NCI-H1694 (cell line): ENCODE data around the gene OGFOD3.
"Not testable (repeated sequence)": the region's sequence is repeated elsewhere in the genome, so short reads cannot be mapped to it uniquely, and the experiment has no call there.

ENCODE experiments used
- DNase-seq: peaks from one replicate; lab custom pipeline; 2025; lab: John Stamatoyannopoulos, UW

The OGFOD3 gene

DNA sequence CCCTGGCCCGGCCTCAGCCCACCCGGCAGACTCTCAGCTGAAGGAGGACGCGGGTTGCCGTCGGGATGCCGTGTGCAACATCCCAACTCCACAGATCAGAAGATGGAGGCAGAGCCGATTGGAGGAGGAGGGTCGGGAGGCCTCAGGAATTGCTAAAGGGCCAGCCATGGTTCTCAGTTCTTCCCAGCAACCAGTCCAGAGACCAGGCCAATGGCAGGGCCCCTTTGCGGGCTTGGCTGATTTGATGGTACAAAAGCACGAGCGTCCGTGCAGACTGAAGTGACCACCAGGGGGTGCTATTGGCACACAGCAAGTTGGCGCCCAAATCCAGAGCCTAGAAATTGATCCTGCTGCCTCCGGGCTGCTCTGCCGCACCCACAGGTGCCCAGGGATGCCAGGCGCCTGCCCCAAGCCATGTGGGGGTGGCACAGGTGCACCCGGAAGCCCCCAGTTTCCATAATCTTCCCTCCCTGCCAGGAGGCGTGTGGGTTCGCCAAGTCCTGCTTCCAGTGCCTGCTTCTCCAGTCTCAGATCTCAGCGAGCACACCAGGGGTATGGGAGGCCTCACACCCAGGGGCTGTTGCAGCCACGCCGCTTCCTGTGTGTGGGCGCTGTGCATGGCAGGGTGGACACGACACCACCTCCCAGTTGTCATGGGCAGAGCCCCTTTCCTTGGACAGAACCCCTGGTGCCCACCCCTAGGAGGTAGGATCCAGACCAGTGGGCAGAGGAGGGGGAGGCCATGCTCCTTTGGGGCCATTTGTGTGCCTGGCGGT is 66.5 kb downstream of the OGFOD3 start:
- peak; percentile 96 for DNase-seq

- no peak for DNase-seq
Observed at GRCh38 chr17:82351254-82351712, 67.1 kb downstream of the OGFOD3 start.

- DNase-seq = no peak
Observed at GRCh38 chr17:82350182-82351030, 68.0 kb downstream of the OGFOD3 start.

DNA sequence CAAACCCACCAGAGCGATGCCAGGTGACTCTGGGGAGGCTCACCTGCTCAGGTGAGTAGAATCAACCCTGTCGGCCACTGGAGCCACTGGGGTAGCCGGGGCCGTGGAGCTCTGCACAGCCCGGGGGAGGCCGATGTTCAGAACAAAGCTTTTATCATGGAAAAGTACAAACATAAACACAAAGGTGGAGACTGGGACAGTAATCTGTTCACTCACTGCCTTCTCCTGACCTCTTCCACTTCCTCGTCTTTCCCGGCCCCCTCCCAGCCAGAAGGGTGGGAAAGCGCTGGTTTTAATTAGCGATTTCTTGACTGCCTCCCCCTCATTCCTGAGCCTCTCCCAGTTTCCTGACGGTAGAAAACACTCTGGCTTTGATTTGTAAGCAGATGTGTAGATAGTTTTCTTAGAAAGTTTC is 69.1 kb downstream of the OGFOD3 start:
- DNase-seq = no peak

DNA sequence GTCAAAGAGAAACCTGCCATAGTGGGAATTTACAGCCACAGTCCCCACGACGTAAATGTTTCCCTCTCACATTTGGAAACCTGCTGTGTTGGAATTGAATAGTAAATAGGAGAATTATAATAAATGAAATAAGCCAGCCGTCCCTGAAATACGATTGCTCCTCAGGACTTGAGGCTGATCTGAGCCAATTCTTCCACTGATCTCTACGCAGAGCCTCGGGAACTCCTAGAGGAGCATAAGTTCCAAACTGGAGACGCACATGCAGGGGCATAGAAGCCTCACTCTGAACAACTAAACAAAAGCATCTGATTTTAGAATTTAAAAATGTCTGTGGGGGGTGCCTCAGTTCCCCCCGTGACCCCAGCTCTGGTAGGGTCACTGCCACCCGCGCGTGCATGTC is 69.5 kb downstream of the OGFOD3 start:
- DNase-seq = no peak

- DNase-seq = no peak
Observed at GRCh38 chr17:82348434-82348833, 70.0 kb downstream of the OGFOD3 start.

- not testable (repeated sequence) for DNase-seq
Observed at GRCh38 chr17:82347994-82348393, 70.4 kb downstream of the OGFOD3 start.

- DNase-seq = no peak
Observed at GRCh38 chr17:82346342-82347300, 71.8 kb downstream of the OGFOD3 start.

DNA sequence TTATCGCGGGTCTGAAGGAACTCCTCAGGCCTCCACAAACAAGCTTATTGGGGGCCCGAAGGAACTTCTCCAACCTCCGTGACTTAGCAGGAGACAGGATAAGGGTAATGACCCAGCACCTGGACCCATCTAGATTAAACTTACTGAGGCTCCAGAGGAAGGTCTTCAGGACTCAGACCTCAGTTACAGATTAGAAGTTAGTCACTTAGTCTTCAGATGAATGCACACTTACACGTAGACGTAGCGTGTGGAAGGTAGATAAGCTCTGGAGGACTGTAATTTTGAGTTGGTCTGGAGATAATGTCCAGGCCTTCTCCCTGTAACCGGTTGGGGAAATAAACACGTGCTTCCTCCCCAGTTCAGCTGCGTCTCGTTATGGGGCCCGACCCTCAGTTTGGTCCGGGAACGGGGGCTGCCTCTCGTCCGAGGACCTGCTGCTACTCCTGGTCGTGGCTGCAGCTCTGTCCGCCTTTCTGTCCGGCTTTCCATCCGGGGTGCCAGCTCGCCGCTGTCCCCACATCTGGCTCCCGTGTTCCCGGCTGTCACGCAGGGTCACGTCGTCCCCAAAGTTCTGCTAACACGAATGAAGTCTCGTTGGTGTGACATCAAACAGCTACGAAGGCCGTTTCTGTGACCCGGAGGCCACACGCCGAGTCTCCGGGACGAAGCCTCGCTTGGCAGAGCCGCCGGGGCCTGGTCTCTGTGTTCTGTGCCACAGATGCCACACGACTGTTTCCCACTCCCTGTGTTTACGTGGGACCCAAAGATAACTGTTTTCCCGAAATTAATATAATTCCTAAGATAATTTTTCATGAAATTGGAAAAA is 73.0 kb downstream of the OGFOD3 start:
- DNase-seq = no peak

DNA sequence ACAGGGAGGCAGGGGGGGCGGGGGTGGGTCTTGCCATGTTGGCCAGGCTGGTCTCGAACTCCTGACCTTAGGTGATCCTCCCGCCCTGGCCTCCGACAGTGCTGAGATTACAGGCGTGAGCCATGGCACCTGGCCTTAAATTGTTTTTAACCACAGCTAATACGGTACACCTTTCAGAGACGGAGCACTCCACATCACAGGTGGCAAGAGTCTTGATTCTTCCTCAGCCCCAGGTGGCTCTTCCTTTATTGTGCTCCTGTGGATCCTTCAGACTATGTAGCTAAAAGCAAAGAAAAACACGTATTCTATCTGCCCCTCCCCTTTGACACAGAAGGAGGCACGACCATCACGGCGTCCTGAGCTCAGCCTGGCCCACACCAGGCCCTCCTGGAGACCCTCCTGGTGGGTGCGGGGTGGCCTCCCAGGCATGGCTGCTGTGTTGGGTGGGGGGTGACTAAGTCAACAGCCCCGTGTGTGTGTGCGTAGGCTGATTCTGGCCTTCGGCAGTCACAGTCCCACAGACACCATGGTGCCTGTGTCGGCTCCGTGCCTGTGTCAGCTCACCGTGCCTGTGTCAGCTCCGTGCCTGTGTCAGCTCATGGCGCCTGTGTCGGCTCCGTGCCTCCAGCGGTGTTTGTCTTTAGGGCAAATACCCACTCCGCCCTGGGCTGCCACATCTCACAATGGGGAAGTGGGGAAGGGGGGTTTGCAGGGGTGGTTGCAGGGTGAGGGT is 74.0 kb downstream of the OGFOD3 start:
- no peak for DNase-seq

GRCh38 chr17:82343560-82343959 is 74.8 kb downstream of the OGFOD3 start:
- no peak for DNase-seq

GRCh38 chr17:82342361-82343079 is 75.9 kb downstream of the OGFOD3 start:
- no peak for DNase-seq

DNA sequence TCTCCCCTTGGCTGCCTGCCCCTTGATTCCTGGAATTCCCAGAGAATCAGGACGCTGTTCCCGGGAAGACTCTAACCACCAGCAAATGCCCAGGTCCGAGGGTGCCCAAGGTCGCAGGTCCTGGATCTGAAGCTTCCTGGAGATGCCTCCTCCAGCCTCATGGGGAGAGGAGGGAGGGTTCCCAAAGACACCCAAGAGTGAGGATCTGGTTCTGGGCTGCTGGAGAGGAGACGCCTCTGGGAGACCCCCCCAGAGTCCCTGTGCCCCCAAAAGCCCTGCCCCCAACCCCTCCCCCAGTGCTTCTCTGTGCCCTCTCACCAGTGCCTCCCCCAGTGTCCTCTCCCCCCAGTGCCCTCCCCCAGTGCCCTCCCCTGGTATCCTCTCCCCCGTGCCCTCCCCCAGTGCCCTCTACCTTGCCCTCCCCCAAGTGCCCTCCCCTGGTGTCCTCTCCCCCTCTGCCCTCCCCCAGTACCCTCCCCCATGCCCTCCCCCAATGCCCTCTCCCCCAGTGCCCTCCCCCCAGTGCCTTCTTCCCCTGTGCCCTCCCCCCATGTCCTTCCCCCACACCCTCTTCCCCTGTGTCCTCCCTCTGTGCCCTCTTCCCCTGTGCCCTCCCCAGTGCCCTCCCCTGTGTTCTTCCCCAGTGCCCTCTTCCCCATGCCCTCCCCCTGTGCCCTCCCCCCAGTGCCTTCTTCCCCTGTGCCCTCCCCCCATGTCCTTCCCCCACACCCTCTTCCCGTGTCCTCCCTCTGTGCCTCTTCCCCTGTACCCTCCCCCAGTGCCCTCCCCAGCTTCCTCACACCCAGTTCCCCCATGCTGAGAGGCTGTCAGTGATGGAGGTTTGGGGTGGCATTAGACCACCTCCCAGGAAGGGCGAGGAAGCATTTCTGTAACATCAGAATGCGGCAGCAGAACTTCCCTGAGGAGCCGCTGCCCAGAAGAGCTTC is 78.5 kb downstream of the OGFOD3 start:
- no peak for DNase-seq
